Measurements from ENCODE around the gene HOXB5.

The HOXB5 gene

GRCh38 chr17:48605409-48605919 lies 11.9 kb upstream of the HOXB5 start:
- no peaks in the 10 kb centered on the region for H3K36me3 ChIP-seq (ENCODE audit: control insufficient read depth, insufficient read depth, low read length)
- H3K9me3 ChIP-seq (ENCODE audit: control insufficient read depth, low read length) = no peaks in the 10 kb centered on the region
- peaks cover 48% of the 10 kb centered on the region for H3K27me3 ChIP-seq (ENCODE audit: control insufficient read depth, insufficient read depth, low read length)
- H3K4me2 ChIP-seq (ENCODE audit: low read length) = no peak overlapping the region
- no peak overlapping the region for H3K4me3 ChIP-seq (ENCODE audit: low read depth, low read length)
- no peak overlapping the region for H3K9ac ChIP-seq
- no peak overlapping the region for H2AFZ ChIP-seq
- H3K4me1 ChIP-seq = no peaks in the 10 kb centered on the region
- TF ChIP-seq CTCF (IDR thresholded peaks at IDR 0.05) = no peak
- H3K27ac ChIP-seq = no peak overlapping the region
- H3K79me2 ChIP-seq = no peaks in the 10 kb centered on the region

GRCh38 chr17:48604770-48605329 lies 11.3 kb upstream of the HOXB5 start, which contains the start of gene HOXB6:
Gene HOXB6, minus strand, starts transcription at chr17:48604986. Its CDS starts 6,836 bp downstream, at chr17:48598150.
- Histone ChIP-seq H2AFZ (no peak within 1 kb of the TSS), H3K9me3 (ENCODE audit: control insufficient read depth, low read length) (no peaks in the 10 kb centered on the region), H3K4me2 (ENCODE audit: low read length) (peak within 1 kb of the TSS; percentile 13), H3K27ac (no peak within 1 kb of the TSS), H3K36me3 (ENCODE audit: control insufficient read depth, insufficient read depth, low read length) (no peaks in the 10 kb centered on the region), H3K4me3 (ENCODE audit: low read depth, low read length) (peak within 1 kb of the TSS; percentile 13), H3K9ac (no peak within 1 kb of the TSS), H3K27me3 (ENCODE audit: control insufficient read depth, insufficient read depth, low read length) (peaks cover 43% of the 10 kb centered on the region), H3K79me2 (no peaks in the 10 kb centered on the region), H3K4me1 (no peaks in the 10 kb centered on the region)
- no peak for TF ChIP-seq CTCF (IDR thresholded peaks at IDR 0.05)

- Histone ChIP-seq H3K9me3 (ENCODE audit: control insufficient read depth, low read length) (no peaks in the 10 kb centered on the region), H3K36me3 (ENCODE audit: control insufficient read depth, insufficient read depth, low read length) (no peaks in the 10 kb centered on the region), H3K4me1 (no peaks in the 10 kb centered on the region), H2AFZ (no peak overlapping the region), H3K79me2 (no peaks in the 10 kb centered on the region), H3K4me2 (ENCODE audit: low read length) (no peak overlapping the region), H3K27me3 (ENCODE audit: control insufficient read depth, insufficient read depth, low read length) (peaks cover 37% of the 10 kb centered on the region), H3K27ac (no peak overlapping the region), H3K4me3 (ENCODE audit: low read depth, low read length) (peak overlapping the region; percentile 13), H3K9ac (no peak overlapping the region)
- no peak for TF ChIP-seq CTCF (IDR thresholded peaks at IDR 0.05)
These were observed 10.6 kb upstream of the HOXB5 start for GRCh38 chr17:48603959-48604769.

GRCh38 chr17:48601539-48602425 lies 8.2 kb upstream of the HOXB5 start:
- Histone ChIP-seq H3K27ac (no peak overlapping the region), H2AFZ (no peak overlapping the region), H3K9me3 (ENCODE audit: control insufficient read depth, low read length) (no peaks in the 10 kb centered on the region), H3K27me3 (ENCODE audit: control insufficient read depth, insufficient read depth, low read length) (peaks cover 38% of the 10 kb centered on the region), H3K4me1 (no peaks in the 10 kb centered on the region), H3K4me2 (ENCODE audit: low read length) (no peak overlapping the region), H3K36me3 (ENCODE audit: control insufficient read depth, insufficient read depth, low read length) (no peaks in the 10 kb centered on the region), H3K4me3 (ENCODE audit: low read depth, low read length) (no peak overlapping the region), H3K79me2 (no peaks in the 10 kb centered on the region), H3K9ac (no peak overlapping the region)
- TF ChIP-seq CTCF (IDR thresholded peaks at IDR 0.05) = no peak

Data from parathyroid adenoma (tissue), 2 donors.